ENCODE data around the gene STX19.

The STX19 gene

DNA sequence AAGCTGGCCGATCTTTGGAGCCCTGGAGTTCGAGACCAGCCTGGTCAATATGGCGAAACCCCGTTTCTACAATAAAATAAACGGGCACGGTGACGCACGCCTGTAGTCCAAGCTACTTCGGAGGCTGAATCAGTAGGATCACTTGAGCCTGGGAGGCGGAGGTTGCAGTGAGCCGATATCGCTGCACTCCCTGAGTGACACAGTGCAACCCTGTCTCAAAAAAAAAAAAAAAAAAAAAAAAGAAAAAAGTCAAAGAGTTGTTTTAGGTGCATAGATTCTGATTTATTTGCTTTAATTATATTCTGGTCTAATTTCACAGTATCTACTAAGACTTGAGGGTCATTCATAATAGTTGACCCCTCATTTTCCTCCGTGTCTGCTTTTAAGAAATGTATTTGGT, 46.7 kb downstream of the STX19 start:
- Histone ChIP-seq H3K18ac (ENCODE audit: low read length) (no peak overlapping the region), H2BK12ac (ENCODE audit: low read length) (no peak overlapping the region), H2AFZ (ENCODE audit: low read length) (no peak overlapping the region), H3K27me3 (ENCODE audit: control insufficient read depth in 3 of 3, insufficient read depth in 3 of 3, low read depth in 1 of 3, low read length in 3 of 3) (no peaks in the 10 kb centered on the region), H3K4me3 (ENCODE audit: low read length in 2 of 2) (peak overlapping the region in 1 of 2 donors; percentile 70), H2AK5ac (ENCODE audit: low read depth, low read length) (no peak overlapping the region), H3K4me1 (ENCODE audit: control insufficient read depth in 2 of 2, insufficient read depth in 1 of 2, low read depth in 1 of 2, low read length in 2 of 2) (no peaks in the 10 kb centered on the region), H2BK15ac (ENCODE audit: low read length) (no peak overlapping the region), H3K23ac (ENCODE audit: low read depth, low read length, poor library complexity) (no peak overlapping the region), H2BK5ac (ENCODE audit: low read length) (no peak overlapping the region), H3K14ac (ENCODE audit: low read length) (no peak overlapping the region), H3K9ac (ENCODE audit: low read depth, low read length, poor library complexity) (no peak overlapping the region), H4K8ac (ENCODE audit: low read depth, low read length) (no peak overlapping the region), H3K79me1 (ENCODE audit: low read depth, low read length) (peaks cover 2% of the 10 kb centered on the region), H2BK120ac (ENCODE audit: low read depth, low read length) (no peak overlapping the region), H3K27ac (replicated peaks; ENCODE audit: low read length) (no peak overlapping the region), H3K4me2 (ENCODE audit: insufficient read depth, low read length, poor library complexity, severe bottlenecking) (no peak overlapping the region), H3K9me3 (replicated peaks in 1 of 2; ENCODE audit: control insufficient read depth in 2 of 2, insufficient read depth in 1 of 2, low read depth in 1 of 2, low read length in 2 of 2) (no peaks in the 10 kb centered on the region), H4K91ac (ENCODE audit: low read depth, low read length, poor library complexity) (no peak overlapping the region), H3K4ac (ENCODE audit: low read length) (no peak overlapping the region), H3K36me3 (replicated peaks in 1 of 2; ENCODE audit: control insufficient read depth in 2 of 2, insufficient read depth in 2 of 2, low read length in 2 of 2) (no peaks in the 10 kb centered on the region)
- no CpG with 5 or more reads among the region's 13 CpGs for WGBS, 2 donors (ENCODE audit: extremely low coverage in 2 of 2, insufficient read length in 2 of 2, insufficient replicate concordance in 1 of 2)
- no peak for DNase-seq (ENCODE audit: low spot score)

DNA sequence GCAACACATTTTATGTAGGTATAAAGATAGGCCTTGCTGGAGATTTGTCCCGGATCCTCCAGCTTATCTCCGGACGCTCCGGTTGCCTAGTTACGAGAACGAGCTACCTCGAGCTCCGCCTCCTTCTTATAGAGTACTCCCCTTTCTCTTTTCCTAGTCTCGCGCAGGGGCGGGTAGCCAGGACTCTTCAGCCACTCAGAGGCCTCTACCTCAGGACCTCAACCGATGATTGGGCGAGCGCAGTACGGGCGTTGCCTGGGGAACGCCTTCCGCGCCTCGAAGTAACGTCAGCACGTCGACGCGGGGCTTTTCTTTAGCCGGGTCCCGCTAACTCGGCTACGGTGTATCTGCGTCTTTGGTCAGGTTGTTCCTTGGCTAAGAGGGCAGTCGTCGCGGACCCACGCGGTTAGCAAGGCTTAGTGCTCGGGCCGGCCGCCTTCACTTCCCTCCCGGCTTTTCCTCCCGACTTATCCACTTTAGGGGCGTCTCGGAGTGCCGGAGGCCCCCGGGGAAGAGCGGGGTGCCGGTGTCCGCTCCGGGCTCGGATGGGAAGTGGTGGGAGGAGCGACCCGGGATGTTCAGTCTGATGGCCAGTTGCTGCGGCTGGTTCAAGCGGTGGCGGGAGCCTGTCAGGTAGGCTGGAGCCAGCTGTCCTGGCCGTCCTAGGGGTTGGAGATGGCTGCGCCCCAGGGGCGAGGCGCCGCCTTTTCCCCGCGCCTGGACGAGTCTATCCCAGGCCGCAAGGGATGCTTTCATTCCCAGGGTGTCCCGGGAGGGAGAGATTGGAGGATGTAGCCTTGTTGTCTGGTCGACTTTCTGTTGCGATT, 48.3 kb downstream of the STX19 start, which contains the start of gene ARL13B:
Gene ARL13B (plus strand): TSS at position 306 of the 827 bp plus-strand sequence. CDS start 269 bp downstream, at position 575.
- peak within 1 kb of the TSS; percentile 53 for H2BK5ac ChIP-seq (ENCODE audit: low read length)
- H3K14ac ChIP-seq (ENCODE audit: low read length) = no peak within 1 kb of the TSS
- peak within 1 kb of the TSS; percentile 25 for H3K23ac ChIP-seq (ENCODE audit: low read depth, low read length, poor library complexity)
- peak within 1 kb of the TSS; percentile 70 to 97 for H3K4me3 ChIP-seq (ENCODE audit: low read length in 2 of 2)
- H2BK120ac ChIP-seq (ENCODE audit: low read depth, low read length) = no peak within 1 kb of the TSS
- H2AK5ac ChIP-seq (ENCODE audit: low read depth, low read length) = no peak within 1 kb of the TSS
- H3K27ac ChIP-seq (replicated peaks; ENCODE audit: low read length) = peak within 1 kb of the TSS; percentile 91
- peak; percentile 94 for DNase-seq (ENCODE audit: low spot score)
- peak within 1 kb of the TSS; percentile 88 for H3K9ac ChIP-seq (ENCODE audit: low read depth, low read length, poor library complexity)
- peak within 1 kb of the TSS; percentile 17 for H2BK15ac ChIP-seq (ENCODE audit: low read length)
- peak within 1 kb of the TSS; percentile 93 for H3K18ac ChIP-seq (ENCODE audit: low read length)
- no peak within 1 kb of the TSS for H4K8ac ChIP-seq (ENCODE audit: low read depth, low read length)
- no CpG with 5 or more reads among the region's 66 CpGs for WGBS, 2 donors (ENCODE audit: extremely low coverage in 2 of 2, insufficient read length in 2 of 2, insufficient replicate concordance in 1 of 2)
- H3K4ac ChIP-seq (ENCODE audit: low read length) = no peak within 1 kb of the TSS
- H2BK12ac ChIP-seq (ENCODE audit: low read length) = no peak within 1 kb of the TSS
- H3K36me3 ChIP-seq (replicated peaks in 1 of 2; ENCODE audit: control insufficient read depth in 2 of 2, insufficient read depth in 2 of 2, low read length in 2 of 2) = no peaks in the 10 kb centered on the region
- H3K9me3 ChIP-seq (replicated peaks in 1 of 2; ENCODE audit: control insufficient read depth in 2 of 2, insufficient read depth in 1 of 2, low read depth in 1 of 2, low read length in 2 of 2) = no peaks in the 10 kb centered on the region
- H3K27me3 ChIP-seq (ENCODE audit: control insufficient read depth in 3 of 3, insufficient read depth in 3 of 3, low read depth in 1 of 3, low read length in 3 of 3) = no peaks in the 10 kb centered on the region
- peak within 1 kb of the TSS; percentile 77 for H3K4me2 ChIP-seq (ENCODE audit: insufficient read depth, low read length, poor library complexity, severe bottlenecking)
- H3K4me1 ChIP-seq (ENCODE audit: control insufficient read depth in 2 of 2, insufficient read depth in 1 of 2, low read depth in 1 of 2, low read length in 2 of 2) = no peaks in the 10 kb centered on the region
- peak within 1 kb of the TSS; percentile 96 for H2AFZ ChIP-seq (ENCODE audit: low read length)
- H4K91ac ChIP-seq (ENCODE audit: low read depth, low read length, poor library complexity) = no peak within 1 kb of the TSS
- peaks cover 2% of the 10 kb centered on the region for H3K79me1 ChIP-seq (ENCODE audit: low read depth, low read length)

GRCh38 chr3:93973131-93974126, 55.0 kb downstream of the STX19 start, which contains the start of gene PROS1:
PROS1 (minus strand) TSS chr3:93973896; CDS start chr3:93973749, 147 bp downstream.
- Histone ChIP-seq H3K14ac (ENCODE audit: low read length) (no peak within 1 kb of the TSS), H2BK120ac (ENCODE audit: low read depth, low read length) (no peak within 1 kb of the TSS), H4K8ac (ENCODE audit: low read depth, low read length) (no peak within 1 kb of the TSS), H4K91ac (ENCODE audit: low read depth, low read length, poor library complexity) (peak within 1 kb of the TSS; percentile 56), H3K18ac (ENCODE audit: low read length) (peak within 1 kb of the TSS; percentile 90), H3K79me1 (ENCODE audit: low read depth, low read length) (no peaks in the 10 kb centered on the region), H2BK12ac (ENCODE audit: low read length) (no peak within 1 kb of the TSS), H2BK15ac (ENCODE audit: low read length) (no peak within 1 kb of the TSS), H3K27ac (replicated peaks; ENCODE audit: low read length) (no peak within 1 kb of the TSS), H2AFZ (ENCODE audit: low read length) (peak within 1 kb of the TSS; percentile 94), H3K9me3 (replicated peaks in 1 of 2; ENCODE audit: control insufficient read depth in 2 of 2, insufficient read depth in 1 of 2, low read depth in 1 of 2, low read length in 2 of 2) (no peaks in the 10 kb centered on the region), H3K4me3 (ENCODE audit: low read length in 2 of 2) (peak within 1 kb of the TSS; percentile 69 to 82), H3K4me1 (ENCODE audit: control insufficient read depth in 2 of 2, insufficient read depth in 1 of 2, low read depth in 1 of 2, low read length in 2 of 2) (peaks cover 2% of the 10 kb centered on the region in 2 donors), H3K27me3 (ENCODE audit: control insufficient read depth in 3 of 3, insufficient read depth in 3 of 3, low read depth in 1 of 3, low read length in 3 of 3) (no peaks in the 10 kb centered on the region), H2AK5ac (ENCODE audit: low read depth, low read length) (no peak within 1 kb of the TSS), H3K23ac (ENCODE audit: low read depth, low read length, poor library complexity) (no peak within 1 kb of the TSS), H3K4me2 (ENCODE audit: insufficient read depth, low read length, poor library complexity, severe bottlenecking) (peak within 1 kb of the TSS; percentile 85), H3K9ac (ENCODE audit: low read depth, low read length, poor library complexity) (peak within 1 kb of the TSS; percentile 87), H3K4ac (ENCODE audit: low read length) (no peak within 1 kb of the TSS), H3K36me3 (replicated peaks in 1 of 2; ENCODE audit: control insufficient read depth in 2 of 2, insufficient read depth in 2 of 2, low read length in 2 of 2) (peaks cover 0 to under 1% of the 10 kb centered on the region in 2 donors), H2BK5ac (ENCODE audit: low read length) (no peak within 1 kb of the TSS)
- peak; percentile 56 for DNase-seq (ENCODE audit: low spot score)
- no CpG with 5 or more reads among the region's 53 CpGs for WGBS, 2 donors (ENCODE audit: extremely low coverage in 2 of 2, insufficient read length in 2 of 2, insufficient replicate concordance in 1 of 2)

Data from neuronal stem cell (in vitro differentiated cells).